H1 (cell line): ENCODE data around the gene FBXO17. TPM values are rescaled to one million over a fixed set of nuclear protein-coding genes. Genes with fewer than 3 reads are reported as not detected.

Source experiments
- CTCF ChIA-PET: fragments of 300-600 bp; sonication (Branson Sonifier 250); formaldehyde crosslinking; loops from one replicate; lab custom pipeline; 2021; ENCODE audit not compliant: partially characterized antibody; lab: Charles Lee
- POLR2A ChIA-PET: fragments of 300-600 bp; sonication (Branson Sonifier 250); formaldehyde crosslinking; loops from one replicate; lab custom pipeline; 2021; ENCODE audit warnings: inconsistent platforms; ENCODE audit not compliant: partially characterized antibody; lab: Charles Lee
- DNase-seq, 2 experiments: peaks; one replicate each; pipeline versions ENCODE4 v3.0.0 to v3.0.0-alpha.2; 2010 to 2022; ENCODE audit warnings: low spot score in 2 of 2, low read depth in 1 of 2, mixed read lengths in 1 of 2
- FAIRE-seq: peaks from 2 replicates; lab custom pipeline; 2011; peaks lifted over from hg19 to GRCh38; lab: Jason Lieb, UNC
- H2AFZ ChIP-seq: 2 replicates; pipeline ENCODE4 v1.8.1; 2012; ENCODE audit warnings: low read length, inconsistent platforms
- H2AK5ac ChIP-seq: 2 replicates; pipeline ENCODE4 v1.6.1; 2013; ENCODE audit warnings: low read depth, low read length
- H2BK120ac ChIP-seq: replicated peaks from 2 replicates; pipeline ENCODE3; 2013; ENCODE audit warnings: low read depth, low read length, inconsistent platforms
- H2BK12ac ChIP-seq: 2 replicates; pipeline ENCODE4 v1.6.1; 2013; ENCODE audit warnings: low read depth, low read length
- H2BK15ac ChIP-seq: 2 replicates; pipeline ENCODE4 v1.6.1; 2013; ENCODE audit warnings: low read length
- H2BK20ac ChIP-seq: 2 replicates; pipeline ENCODE4 v1.6.1; 2013; ENCODE audit warnings: low read length
- H2BK5ac ChIP-seq: 2 replicates; pipeline ENCODE4 v1.6.1; 2013; ENCODE audit warnings: low read depth, low read length
- H3K14ac ChIP-seq: 2 replicates; pipeline ENCODE4 v1.6.1; 2013; ENCODE audit warnings: inconsistent platforms; ENCODE audit not compliant: insufficient read length
- H3K18ac ChIP-seq: 2 replicates; pipeline ENCODE4 v1.6.1; 2013; ENCODE audit warnings: low read length; ENCODE audit errors: extremely low read depth
- H3K23ac ChIP-seq: 2 replicates; pipeline ENCODE4 v1.6.1; 2013; ENCODE audit warnings: inconsistent platforms; ENCODE audit not compliant: insufficient read length
- H3K23me2 ChIP-seq: 2 replicates; pipeline ENCODE4 v1.6.1; 2013; ENCODE audit warnings: low read depth, low read length
- H3K27ac ChIP-seq: 2 replicates; pipeline ENCODE4 v1.6.1; 2011; ENCODE audit warnings: low read depth, low read length, inconsistent platforms
- H3K27me3 ChIP-seq, 4 experiments: replicated peaks in 1 of 4; 1 replicate in 1 of 4; 2 replicates in 3 of 4; pipeline versions ENCODE4 v1.6.1 to v1.8.1; 2011 to 2013; ENCODE audit warnings: low read length in 3 of 4, mild to moderate bottlenecking in 3 of 4, inconsistent platforms in 2 of 4, mixed read lengths in 2 of 4, moderate library complexity in 1 of 4; ENCODE audit not compliant: control insufficient read depth in 3 of 4, insufficient read depth in 3 of 4; ENCODE audit errors: extremely low read depth in 1 of 4
- H3K36me3 ChIP-seq, 4 experiments: 2 replicates each; pipeline versions ENCODE4 v1.6.1 to v1.8.1; 2011 to 2013; ENCODE audit warnings: mild to moderate bottlenecking in 4 of 4, low read length in 3 of 4, moderate library complexity in 2 of 4, control low read depth in 1 of 4, inconsistent platforms in 1 of 4; ENCODE audit not compliant: insufficient read depth in 4 of 4, control insufficient read depth in 2 of 4
- H3K4ac ChIP-seq: replicated peaks from 2 replicates; pipeline ENCODE3; 2013; ENCODE audit warnings: low read length, low read depth, mixed read lengths, inconsistent platforms; ENCODE audit not compliant: insufficient read length
- H3K4me1 ChIP-seq, 4 experiments: replicated peaks in 1 of 4; 1 replicate in 1 of 4; 2 replicates in 3 of 4; pipeline versions ENCODE4 v1.6.1 to v1.8.1; 2011 to 2013; ENCODE audit warnings: low read length in 3 of 4, inconsistent platforms in 2 of 4, mixed read lengths in 1 of 4; ENCODE audit not compliant: insufficient read depth in 4 of 4, control insufficient read depth in 3 of 4
- H3K4me2 ChIP-seq, 2 experiments: 2 replicates each; pipeline versions ENCODE4 v1.6.1 to v1.8.1; 2011 to 2013; ENCODE audit warnings: low read depth in 2 of 2, low read length in 2 of 2, control low read depth in 1 of 2, inconsistent platforms in 1 of 2, mild to moderate bottlenecking in 1 of 2; ENCODE audit not compliant: insufficient read depth in 1 of 2
- H3K4me3 ChIP-seq, 4 experiments: fragments of 200-600, 300-600 bp in 1 of 4; sonication (generic), shearing (Covaris generic), sonication (Bioruptor Twin) in 1 of 4; 2 replicates each; pipeline versions ENCODE4 v1.5.1 to v1.8.1; 2011 to 2016; ENCODE audit warnings: low read length in 4 of 4, low read depth in 3 of 4, control low read depth in 2 of 4, inconsistent platforms in 2 of 4, mild to moderate bottlenecking in 2 of 4, mixed read lengths in 1 of 4, moderate library complexity in 1 of 4; ENCODE audit not compliant: insufficient read depth in 2 of 4; ENCODE audit errors: extremely low read depth in 1 of 4
- H3K56ac ChIP-seq: replicated peaks from 2 replicates; pipeline ENCODE3; 2013; ENCODE audit warnings: low read depth, mild to moderate bottlenecking, mixed read lengths, low read length, inconsistent platforms; ENCODE audit not compliant: insufficient read length
- H3K79me1 ChIP-seq: 2 replicates; pipeline ENCODE4 v1.6.1; 2013; ENCODE audit warnings: low read depth, low read length, control low read depth
- H3K79me2 ChIP-seq, 2 experiments: 2 replicates each; pipeline versions ENCODE4 v1.6.1 to v1.8.1; 2012 to 2013; ENCODE audit warnings: low read length in 2 of 2, mild to moderate bottlenecking in 2 of 2, inconsistent platforms in 1 of 2; ENCODE audit not compliant: insufficient read depth in 2 of 2, control insufficient read depth in 1 of 2
- H3K9ac ChIP-seq, 4 experiments: replicated peaks in 1 of 4; 1 replicate in 1 of 4; 2 replicates in 3 of 4; pipeline versions ENCODE4 v1.6.1 to v1.8.1; 2011 to 2013; ENCODE audit warnings: low read depth in 3 of 4, low read length in 3 of 4, control low read depth in 2 of 4, mild to moderate bottlenecking in 2 of 4, moderate library complexity in 2 of 4, inconsistent platforms in 1 of 4; ENCODE audit errors: extremely low read depth in 1 of 4
- H3K9me3 ChIP-seq, 2 experiments: 2 replicates each; pipeline versions ENCODE4 v1.6.1 to v1.8.1; 2012 to 2013; ENCODE audit warnings: mild to moderate bottlenecking in 2 of 2, moderate library complexity in 2 of 2, control low read depth in 1 of 2, inconsistent platforms in 1 of 2, low read depth in 1 of 2, low read length in 1 of 2, mixed read lengths in 1 of 2; ENCODE audit not compliant: insufficient read depth in 2 of 2
- H4K20me1 ChIP-seq, 2 experiments: replicated peaks in 1 of 2; 2 replicates each; pipeline versions ENCODE3 to v1.8.1; 2011 to 2013; ENCODE audit warnings: inconsistent platforms in 2 of 2, low read length in 2 of 2, mild to moderate bottlenecking in 1 of 2; ENCODE audit not compliant: insufficient read depth in 2 of 2, control insufficient read depth in 1 of 2
- H4K5ac ChIP-seq: 2 replicates; pipeline ENCODE4 v1.6.1; 2013; ENCODE audit warnings: low read length, low read depth, mixed read lengths, inconsistent platforms; ENCODE audit not compliant: insufficient read length
- H4K8ac ChIP-seq: 2 replicates; pipeline ENCODE4 v1.8.0; 2013; ENCODE audit warnings: mild to moderate bottlenecking, moderate library complexity, low read length, inconsistent platforms; ENCODE audit not compliant: insufficient read depth; ENCODE audit errors: extremely low read depth
- H4K91ac ChIP-seq: replicated peaks from 2 replicates; pipeline ENCODE3; 2013; ENCODE audit warnings: low read length, mixed read lengths, inconsistent platforms; ENCODE audit not compliant: insufficient read length
- BACH1 ChIP-seq: IDR thresholded peaks from 2 replicates; pipeline ENCODE4 v1.6.1; 2012; ENCODE audit warnings: low read length, improper control_type of control experiment
- MAX ChIP-seq: IDR thresholded peaks from 2 replicates; pipeline ENCODE4 v1.6.1; 2012; ENCODE audit warnings: inconsistent platforms
- SP1 ChIP-seq: IDR thresholded peaks from 2 replicates; pipeline ENCODE4 v1.6.1; 2011; ENCODE audit warnings: low read depth, low read length
- WGBS, 2 experiments: shearing (Covaris generic) in 1 of 2; methylation state at CpG; one replicate each; pipeline versions ENCODE4 v1.1.6 to v1.1.7; 2013 to 2015; ENCODE audit warnings: low lambda C conversion rate in 2 of 2, mixed read lengths in 2 of 2, inconsistent platforms in 1 of 2, low coverage in 1 of 2, missing lambda C conversion rate in 1 of 2; ENCODE audit not compliant: insufficient replicate concordance in 2 of 2, insufficient coverage in 1 of 2, insufficient read length in 1 of 2; ENCODE audit errors: extremely low coverage in 1 of 2, missing lambda C conversion rate in 1 of 2; 5-methylcytosine and 5-hydroxymethylcytosine counted together
- polyA plus RNA-seq, 7 experiments: library from polyadenylated mRNA; depleted of rRNA in 3 of 7; stranded (reverse) in 5 of 7; unstranded in 2 of 7; fragments of >200 nt in 5 of 7; fragments of 200-250 nt in 2 of 7; gene quantifications; 1 replicate in 5 of 7; 2 replicates in 1 of 7; 4 replicates in 1 of 7; pipeline versions ENCODE4 v1.2.1 to v1.2.3, GENCODE V29; 2011 to 2013; ENCODE audit warnings: missing spikeins in 2 of 7, mixed read lengths in 2 of 7
- total RNA-seq: library from RNA; stranded (reverse); fragmentation: NEBNext Ultra II Directional; extraction: Animal tissue kit (Norgen Biotek cat#: 25700); gene quantifications from 2 replicates; pipeline ENCODE4 v1.2.1, GENCODE V29; 2021

Gene FBXO17
- total and polyA plus RNA-seq, 2 of the 8 experiments (the other 6 are each of a cell fraction or from before 2014, with no cell fraction given): 11.7 to 15.3 TPM

GRCh38 chr19:39001041-39001440, 25.5 kb upstream of the FBXO17 start:
- Histone ChIP-seq H3K23ac (no peak overlapping the region), H3K4me3 (no peak overlapping the region), H3K4me2 (no peak overlapping the region), H2AK5ac (no peak overlapping the region), H3K9ac (no peak overlapping the region), H3K56ac (no peak overlapping the region), H3K27ac (no peak overlapping the region), H2BK120ac (no peak overlapping the region), H3K79me2 (no peaks in the 10 kb centered on the region), H3K18ac (no peak overlapping the region), H3K79me1 (no peaks in the 10 kb centered on the region; the same call in 1 of the 2 replicates), H2BK20ac (no peak overlapping the region), H2BK5ac (no peak overlapping the region), H3K23me2 (no peaks in the 10 kb centered on the region), H4K91ac (no peak overlapping the region), H2BK12ac (no peak overlapping the region), H3K36me3 (no peaks in the 10 kb centered on the region), H2BK15ac (no peak overlapping the region), H3K27me3 (no peaks in the 10 kb centered on the region), H3K4me1 (no peaks in the 10 kb centered on the region), H4K8ac (no peak overlapping the region), H3K14ac (no peak overlapping the region), H3K9me3 (no peaks in the 10 kb centered on the region), H3K4ac (no peak overlapping the region), H2AFZ (no peak overlapping the region), H4K20me1 (no peaks in the 10 kb centered on the region), H4K5ac (no peak overlapping the region)
- ChIA-PET CTCF (interaction anchor here (0.6 kb wide), 1 partner anchor 35 kb away, joined by 3 read pairs; no protein-coding TSS in a partner anchor), POLR2A (interaction anchor here (1.1 kb wide), 1 partner anchor 69 kb away, joined by 3 read pairs; no protein-coding TSS in a partner anchor)
- no peak for FAIRE-seq
- WGBS, 2 experiments: 85% methylated on average over 7 of the region's 7 CpGs; no CpG with 5 or more reads in 1 of the 2 experiments
- DNase-seq: no peak
- no peak for TF ChIP-seq SP1
- no peak for TF ChIP-seq BACH1
- no peak for TF ChIP-seq MAX
